COLO668 (cell line): ENCODE results near the gene APBA2.
"Not testable (repeated sequence)": the region's sequence is repeated elsewhere in the genome, so short reads cannot be mapped to it uniquely, and the experiment has no call there.

Source experiments
- DNase-seq: peaks from one replicate; lab custom pipeline; 2025; ENCODE audit not compliant: unreplicated experiment; lab: John Stamatoyannopoulos, UW

APBA2 gene

GRCh38 chr15:28876845-28877185 is 9.0 kb upstream of the APBA2 start:
- no peak for DNase-seq

GRCh38 chr15:28878209-28878608 is 7.6 kb upstream of the APBA2 start:
- DNase-seq = no peak

GRCh38 chr15:28879551-28879950 is 6.2 kb upstream of the APBA2 start:
- no peak for DNase-seq

GRCh38 chr15:28880680-28881079 is 5.1 kb upstream of the APBA2 start:
- DNase-seq = no peak

- no peak for DNase-seq
Observed at GRCh38 chr15:28881170-28881569, 4.6 kb upstream of the APBA2 start.

- no peak for DNase-seq
Observed at GRCh38 chr15:28881600-28881999, 4.2 kb upstream of the APBA2 start.

GRCh38 chr15:28884151-28884940 is 1.4 kb upstream of the APBA2 start:
- no peak for DNase-seq

GRCh38 chr15:28885128-28885629 is 595 bp upstream of the APBA2 start:
- no peak for DNase-seq

- no peak for DNase-seq
Observed at GRCh38 chr15:28886431-28887338, 911 bp downstream of the APBA2 start.

- DNase-seq = no peak
Observed at GRCh38 chr15:28887339-28888174, 1.8 kb downstream of the APBA2 start.

GRCh38 chr15:28888302-28888894 is 2.6 kb downstream of the APBA2 start:
- no peak for DNase-seq

- DNase-seq = no peak
Observed at GRCh38 chr15:28888900-28889299, 3.1 kb downstream of the APBA2 start.

- no peak for DNase-seq
Observed at GRCh38 chr15:28889346-28889745, 3.6 kb downstream of the APBA2 start.

GRCh38 chr15:28889871-28890270 is 4.1 kb downstream of the APBA2 start:
- DNase-seq = not testable (repeated sequence)

- not testable (repeated sequence) for DNase-seq
Observed at GRCh38 chr15:28890291-28890690, 4.5 kb downstream of the APBA2 start.

GRCh38 chr15:28890711-28891495 is 5.1 kb downstream of the APBA2 start:
- no peak for DNase-seq

GRCh38 chr15:28891588-28891987 is 5.8 kb downstream of the APBA2 start:
- no peak for DNase-seq

GRCh38 chr15:28892789-28893610 is 7.2 kb downstream of the APBA2 start:
- peak; percentile 59 for DNase-seq

GRCh38 chr15:28894631-28895030 is 8.9 kb downstream of the APBA2 start:
- no peak for DNase-seq
